ENCODE results near the gene TPD52L2.

TPD52L2 gene

DNA sequence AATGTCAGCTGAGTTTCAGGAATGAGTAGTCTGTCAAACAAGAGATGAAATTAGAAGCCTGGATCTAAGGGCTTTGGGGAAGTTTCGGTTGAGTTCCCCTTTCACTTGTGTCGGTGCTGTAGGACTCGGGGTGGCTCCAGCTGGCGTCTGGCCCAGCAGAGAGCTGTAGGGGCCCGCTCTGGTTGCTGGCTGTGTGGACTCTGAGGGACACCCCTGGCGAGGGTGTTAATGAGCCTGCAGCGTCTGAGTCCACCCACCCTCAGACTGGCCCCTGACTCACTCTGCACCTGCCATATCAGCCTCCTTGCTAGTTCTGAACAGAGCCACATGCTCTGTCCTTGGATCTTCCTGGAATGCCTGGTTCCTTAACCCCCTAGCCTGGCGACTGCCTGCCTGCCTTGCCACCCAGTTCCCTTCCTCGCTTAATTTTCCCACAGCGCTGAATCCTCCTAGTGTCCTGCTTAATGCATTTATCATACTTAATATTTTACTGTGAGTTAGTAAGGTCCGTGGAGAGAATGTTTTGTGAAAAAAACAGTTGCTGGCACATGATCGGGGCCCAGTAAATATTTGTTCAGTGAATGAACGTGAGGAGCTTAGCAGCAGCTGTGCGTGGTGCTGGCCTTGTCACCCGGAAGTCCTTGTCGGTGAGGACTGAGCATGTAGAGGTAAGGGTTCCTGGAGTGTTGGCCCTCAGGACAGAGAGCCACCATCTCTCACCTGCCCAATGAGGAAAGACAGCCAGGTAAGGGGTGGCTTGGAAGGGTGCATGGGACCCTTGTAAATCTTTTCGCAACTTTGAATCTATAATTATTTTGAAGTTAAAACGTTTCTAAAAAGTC is 31.4 kb downstream of the TPD52L2 start:
- H3K27ac ChIP-seq (ENCODE audit: low read depth, low read length) = peak overlapping the region; percentile 70
- no peaks in the 10 kb centered on the region for H3K9me3 ChIP-seq (ENCODE audit: control insufficient read depth in 1 of 2, low read length in 2 of 2)
- H3K4me1 ChIP-seq (ENCODE audit: control insufficient read depth in 1 of 2, insufficient read depth in 2 of 2, low read length in 2 of 2) = peaks cover 56 to 57% of the 10 kb centered on the region in 2 donors
- peaks cover 0 to 10% of the 10 kb centered on the region in 2 donors for H3K36me3 ChIP-seq (ENCODE audit: control insufficient read depth in 1 of 2, insufficient read depth in 2 of 2, low read length in 2 of 2)
- H3K27me3 ChIP-seq (ENCODE audit: control insufficient read depth in 1 of 2, insufficient read depth in 2 of 2, low read length in 2 of 2) = no peaks in the 10 kb centered on the region
- peak overlapping the region; percentile 67 to 73 for H3K4me3 ChIP-seq (ENCODE audit: low read depth in 1 of 2, low read length in 2 of 2)
- H3K9ac ChIP-seq (ENCODE audit: low read depth in 1 of 2, low read length in 2 of 2) = peak overlapping the region; percentile 71 to 74

DNA sequence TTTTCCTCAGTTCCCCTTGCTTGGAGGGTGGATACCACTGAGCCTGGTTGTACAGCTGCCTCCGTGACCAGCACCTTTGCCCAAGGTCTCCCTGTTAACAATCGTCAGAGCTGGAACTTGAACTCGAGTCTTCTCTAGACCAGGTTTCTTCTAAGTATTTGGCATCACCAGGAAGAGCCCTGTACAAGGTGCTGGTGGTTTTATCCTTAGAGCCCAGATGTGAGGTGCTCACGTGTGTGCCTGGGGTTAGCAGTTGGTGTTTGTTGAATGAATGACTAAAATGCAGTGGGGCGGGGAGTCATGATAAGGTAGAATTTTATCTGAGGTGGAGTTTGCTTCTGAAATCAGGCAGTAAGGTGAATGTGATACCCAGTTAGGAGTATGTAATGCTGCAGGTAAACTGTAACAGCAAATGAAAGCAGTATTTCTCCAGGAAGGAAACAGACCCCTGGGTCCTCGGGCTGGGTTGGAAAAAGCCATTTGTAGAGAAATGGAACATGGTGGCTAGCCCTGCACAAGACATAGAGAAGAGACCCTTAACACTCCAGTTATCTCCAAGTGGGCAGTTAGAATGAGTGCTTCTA is 33.0 kb downstream of the TPD52L2 start:
- no peaks in the 10 kb centered on the region for H3K9me3 ChIP-seq (ENCODE audit: control insufficient read depth in 1 of 2, low read length in 2 of 2)
- H3K27me3 ChIP-seq (ENCODE audit: control insufficient read depth in 1 of 2, insufficient read depth in 2 of 2, low read length in 2 of 2) = no peaks in the 10 kb centered on the region
- no peak overlapping the region for H3K27ac ChIP-seq (ENCODE audit: low read depth, low read length)
- peak overlapping the region in 1 of 2 donors; percentile 19 for H3K4me3 ChIP-seq (ENCODE audit: low read depth in 1 of 2, low read length in 2 of 2)
- H3K36me3 ChIP-seq (ENCODE audit: control insufficient read depth in 1 of 2, insufficient read depth in 2 of 2, low read length in 2 of 2) = peaks cover 0 to 11% of the 10 kb centered on the region in 2 donors
- peak overlapping the region in 1 of 2 donors; percentile 32 for H3K9ac ChIP-seq (ENCODE audit: low read depth in 1 of 2, low read length in 2 of 2)
- H3K4me1 ChIP-seq (ENCODE audit: control insufficient read depth in 1 of 2, insufficient read depth in 2 of 2, low read length in 2 of 2) = peaks cover 48 to 55% of the 10 kb centered on the region in 2 donors

DNA sequence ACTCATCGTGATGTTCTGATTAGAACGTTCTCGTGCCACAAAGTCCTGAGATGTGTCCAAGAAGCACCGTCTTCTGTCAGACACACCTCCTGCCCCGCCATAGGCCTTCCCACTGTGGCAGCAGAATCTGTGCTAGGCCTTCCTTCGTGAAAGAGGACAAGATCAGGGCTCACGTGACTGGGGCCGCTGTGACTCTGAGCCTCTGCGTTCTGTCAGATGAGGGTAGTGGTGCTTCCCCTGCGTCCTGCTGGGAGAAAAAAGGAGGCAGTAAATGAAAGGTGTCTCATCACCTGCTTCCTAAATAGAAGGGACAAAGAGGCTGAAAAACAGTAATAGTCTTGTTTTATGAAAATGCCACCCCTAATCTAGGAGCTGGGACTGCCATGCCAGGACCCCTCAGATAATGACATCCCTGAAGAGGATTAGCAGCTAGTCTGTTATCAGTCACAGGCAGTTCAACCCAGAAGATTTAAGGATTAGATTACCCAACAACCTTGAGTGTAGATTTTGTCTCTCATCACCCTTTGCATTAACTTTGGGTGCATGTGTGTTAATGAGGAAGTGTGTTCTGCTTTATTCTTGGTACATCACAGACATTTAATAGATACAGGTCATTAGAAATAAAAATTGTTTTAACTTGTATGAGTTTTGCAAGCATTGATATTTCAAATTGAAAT is 34.0 kb downstream of the TPD52L2 start:
- Histone ChIP-seq H3K4me3 (ENCODE audit: low read depth in 1 of 2, low read length in 2 of 2) (no peak overlapping the region), H3K36me3 (ENCODE audit: control insufficient read depth in 1 of 2, insufficient read depth in 2 of 2, low read length in 2 of 2) (peaks cover 0 to 11% of the 10 kb centered on the region in 2 donors), H3K27ac (ENCODE audit: low read depth, low read length) (no peak overlapping the region), H3K9ac (ENCODE audit: low read depth in 1 of 2, low read length in 2 of 2) (no peak overlapping the region), H3K4me1 (ENCODE audit: control insufficient read depth in 1 of 2, insufficient read depth in 2 of 2, low read length in 2 of 2) (peaks cover 49 to 51% of the 10 kb centered on the region in 2 donors), H3K9me3 (ENCODE audit: control insufficient read depth in 1 of 2, low read length in 2 of 2) (no peaks in the 10 kb centered on the region), H3K27me3 (ENCODE audit: control insufficient read depth in 1 of 2, insufficient read depth in 2 of 2, low read length in 2 of 2) (no peaks in the 10 kb centered on the region)

DNA sequence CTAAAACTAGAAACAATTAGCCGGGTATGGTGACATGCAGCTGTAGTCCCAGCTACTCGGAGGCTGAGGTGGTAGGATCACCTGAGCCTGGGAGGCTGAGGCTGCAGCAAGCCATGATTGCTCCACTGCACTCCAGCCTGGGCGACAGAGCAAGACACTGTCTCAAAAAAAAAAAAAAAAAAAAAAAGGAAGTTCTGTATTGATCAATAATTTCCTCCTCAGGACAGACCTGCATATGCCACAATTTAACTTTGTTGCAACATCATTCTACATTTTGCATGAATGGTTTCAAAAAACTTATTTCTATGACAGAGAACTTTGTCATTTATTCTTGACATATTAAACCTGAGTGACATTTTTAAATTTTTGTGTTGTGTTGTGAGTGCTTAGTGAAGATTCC is 35.3 kb downstream of the TPD52L2 start:
- Histone ChIP-seq H3K9me3 (ENCODE audit: control insufficient read depth in 1 of 2, low read length in 2 of 2) (no peaks in the 10 kb centered on the region), H3K27me3 (ENCODE audit: control insufficient read depth in 1 of 2, insufficient read depth in 2 of 2, low read length in 2 of 2) (no peaks in the 10 kb centered on the region), H3K36me3 (ENCODE audit: control insufficient read depth in 1 of 2, insufficient read depth in 2 of 2, low read length in 2 of 2) (peaks cover 0 to 11% of the 10 kb centered on the region in 2 donors), H3K4me1 (ENCODE audit: control insufficient read depth in 1 of 2, insufficient read depth in 2 of 2, low read length in 2 of 2) (peaks cover 50 to 53% of the 10 kb centered on the region in 2 donors), H3K4me3 (ENCODE audit: low read depth in 1 of 2, low read length in 2 of 2) (no peak overlapping the region), H3K27ac (ENCODE audit: low read depth, low read length) (no peak overlapping the region), H3K9ac (ENCODE audit: low read depth in 1 of 2, low read length in 2 of 2) (no peak overlapping the region)

DNA sequence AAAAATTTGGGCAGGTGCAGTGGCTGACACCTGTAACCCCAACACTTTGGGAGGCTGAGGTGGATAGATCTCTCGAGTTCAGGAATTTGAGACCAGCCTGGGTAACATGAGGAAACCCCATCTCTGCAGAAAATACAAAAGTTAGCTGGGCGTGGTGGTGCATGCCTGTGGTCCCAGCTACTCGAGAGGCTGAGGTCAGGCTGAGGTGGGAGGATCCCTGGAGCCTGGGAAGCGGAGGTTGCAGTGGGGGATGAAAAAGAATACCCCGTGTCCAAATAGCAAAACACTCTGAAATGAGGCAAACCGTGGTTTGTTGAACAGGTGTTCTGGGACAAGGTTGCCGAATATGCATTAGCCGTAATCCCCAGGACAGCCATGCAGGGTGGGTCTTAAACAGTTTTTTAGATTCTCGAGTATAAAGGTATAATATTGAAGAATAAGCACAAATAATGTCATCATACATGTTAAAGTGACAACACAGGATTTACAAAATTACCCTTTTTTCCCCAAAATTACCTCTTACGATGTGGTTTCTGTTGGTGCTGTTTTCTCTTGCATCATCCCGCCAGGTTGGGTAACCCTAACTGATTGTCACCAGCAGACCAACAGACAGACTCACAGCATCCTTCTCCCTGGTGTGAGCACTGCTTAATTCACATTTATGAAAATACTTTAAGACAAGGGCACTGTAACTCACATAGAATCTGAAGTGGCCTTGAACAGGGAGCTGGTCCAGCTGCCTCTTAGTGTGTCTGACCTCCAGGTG is 38.9 kb downstream of the TPD52L2 start:
- H3K9ac ChIP-seq (ENCODE audit: low read depth in 1 of 2, low read length in 2 of 2) = no peak overlapping the region

DNA sequence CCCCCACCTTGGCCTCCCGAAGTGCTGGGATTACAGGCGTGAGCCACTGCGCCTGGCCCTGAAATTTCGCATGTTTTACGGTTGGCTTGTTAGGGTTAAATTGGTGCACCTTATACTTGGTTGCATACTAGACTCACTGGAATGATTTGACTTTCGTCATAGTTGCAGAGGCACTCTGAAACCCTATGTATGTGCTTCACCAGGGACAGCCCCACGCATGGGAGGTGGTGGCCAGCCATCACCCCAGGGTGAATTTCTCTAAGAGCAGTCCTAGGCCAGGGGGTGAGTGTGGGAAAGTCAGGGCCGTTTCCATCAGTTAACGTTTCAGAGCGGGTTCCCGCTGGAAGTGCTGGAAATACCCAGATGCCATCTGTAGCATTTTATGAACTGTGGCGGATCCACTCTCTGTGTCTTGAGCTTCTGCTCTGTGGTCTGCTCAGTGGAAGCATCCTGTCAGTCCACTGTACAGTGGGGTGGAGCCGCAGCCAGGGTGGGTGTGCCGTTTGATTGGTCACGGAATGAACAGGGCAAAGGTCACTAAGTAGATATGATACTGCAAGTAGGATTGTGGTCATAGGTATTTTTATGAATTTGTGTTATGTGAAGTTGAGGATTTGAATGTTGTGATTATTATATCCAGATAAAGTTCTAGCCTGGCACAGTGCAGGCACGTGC is 43.1 kb downstream of the TPD52L2 start:
- Histone ChIP-seq H3K4me3 (ENCODE audit: low read depth in 1 of 2, low read length in 2 of 2) (no peak overlapping the region), H3K27ac (ENCODE audit: low read depth, low read length) (no peak overlapping the region), H3K36me3 (ENCODE audit: control insufficient read depth in 1 of 2, insufficient read depth in 2 of 2, low read length in 2 of 2) (no peaks in the 10 kb centered on the region), H3K9ac (ENCODE audit: low read depth in 1 of 2, low read length in 2 of 2) (no peak overlapping the region), H3K4me1 (ENCODE audit: control insufficient read depth in 1 of 2, insufficient read depth in 2 of 2, low read length in 2 of 2) (peaks cover 52 to 56% of the 10 kb centered on the region in 2 donors), H3K27me3 (ENCODE audit: control insufficient read depth in 1 of 2, insufficient read depth in 2 of 2, low read length in 2 of 2) (no peaks in the 10 kb centered on the region), H3K9me3 (ENCODE audit: control insufficient read depth in 1 of 2, low read length in 2 of 2) (no peaks in the 10 kb centered on the region)

More for the DNA sequence above, 38.9 kb downstream of the TPD52L2 start:
- no peaks in the 10 kb centered on the region for H3K27me3 ChIP-seq (ENCODE audit: control insufficient read depth in 1 of 2, insufficient read depth in 2 of 2, low read length in 2 of 2)
- peaks cover 42 to 48% of the 10 kb centered on the region in 2 donors for H3K4me1 ChIP-seq (ENCODE audit: control insufficient read depth in 1 of 2, insufficient read depth in 2 of 2, low read length in 2 of 2)
- peaks cover 0 to 6% of the 10 kb centered on the region in 2 donors for H3K36me3 ChIP-seq (ENCODE audit: control insufficient read depth in 1 of 2, insufficient read depth in 2 of 2, low read length in 2 of 2)
- no peak overlapping the region for H3K4me3 ChIP-seq (ENCODE audit: low read depth in 1 of 2, low read length in 2 of 2)
- H3K9me3 ChIP-seq (ENCODE audit: control insufficient read depth in 1 of 2, low read length in 2 of 2) = no peaks in the 10 kb centered on the region
- H3K27ac ChIP-seq (ENCODE audit: low read depth, low read length) = no peak overlapping the region

DNA sequence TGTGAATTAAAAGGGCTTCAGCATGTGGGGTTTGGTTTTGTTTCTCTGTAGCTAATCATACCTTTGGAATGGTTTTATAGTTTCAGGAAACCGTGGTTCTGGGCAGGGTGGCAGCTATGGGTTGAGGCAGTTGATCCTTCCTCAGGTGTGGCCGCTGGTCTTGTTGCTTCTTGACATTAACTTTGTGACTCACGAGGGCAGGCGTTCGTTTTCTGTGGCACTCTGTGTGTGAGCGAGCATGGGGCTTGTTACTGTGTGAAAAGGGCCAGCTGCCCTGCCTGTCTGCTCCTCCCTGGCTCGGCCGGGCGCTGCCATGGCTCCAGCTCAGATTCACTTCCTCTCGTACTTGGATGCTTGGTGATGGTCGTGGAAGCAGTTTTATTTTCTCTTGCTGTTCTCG is 46.1 kb downstream of the TPD52L2 start:
- H3K4me1 ChIP-seq (ENCODE audit: control insufficient read depth in 1 of 2, insufficient read depth in 2 of 2, low read length in 2 of 2) = peaks cover 44 to 47% of the 10 kb centered on the region in 2 donors
- H3K27ac ChIP-seq (ENCODE audit: low read depth, low read length) = peak overlapping the region; percentile 47
- H3K4me3 ChIP-seq (ENCODE audit: low read depth in 1 of 2, low read length in 2 of 2) = no peak overlapping the region
- H3K36me3 ChIP-seq (ENCODE audit: control insufficient read depth in 1 of 2, insufficient read depth in 2 of 2, low read length in 2 of 2) = peaks cover 5 to 13% of the 10 kb centered on the region in 2 donors
- H3K9me3 ChIP-seq (ENCODE audit: control insufficient read depth in 1 of 2, low read length in 2 of 2) = no peaks in the 10 kb centered on the region
- H3K27me3 ChIP-seq (ENCODE audit: control insufficient read depth in 1 of 2, insufficient read depth in 2 of 2, low read length in 2 of 2) = no peaks in the 10 kb centered on the region
- peak overlapping the region; percentile 24 to 25 for H3K9ac ChIP-seq (ENCODE audit: low read depth in 1 of 2, low read length in 2 of 2)

DNA sequence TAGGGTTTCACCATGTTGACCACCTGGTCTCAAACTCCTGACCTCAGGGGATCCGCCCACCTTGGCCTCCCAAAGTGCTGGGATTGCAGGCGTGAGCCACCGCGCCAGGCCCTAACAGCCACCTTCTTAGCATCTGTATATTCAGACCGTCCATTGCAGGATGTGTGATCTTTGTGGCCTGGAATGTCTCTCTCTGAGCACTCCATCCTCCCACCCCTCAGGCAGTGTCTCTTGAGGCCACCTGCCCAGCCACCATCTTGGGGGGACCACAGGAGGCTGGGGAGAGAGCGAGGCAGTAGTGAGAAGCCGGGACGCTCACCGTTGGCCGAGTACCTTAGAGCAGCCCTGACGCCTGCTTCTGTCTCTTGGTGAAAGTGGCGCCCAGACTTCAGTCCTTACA is 48.7 kb downstream of the TPD52L2 start:
- Histone ChIP-seq H3K27me3 (ENCODE audit: control insufficient read depth in 1 of 2, insufficient read depth in 2 of 2, low read length in 2 of 2) (no peaks in the 10 kb centered on the region), H3K27ac (ENCODE audit: low read depth, low read length) (no peak overlapping the region), H3K4me1 (ENCODE audit: control insufficient read depth in 1 of 2, insufficient read depth in 2 of 2, low read length in 2 of 2) (peaks cover 30 to 31% of the 10 kb centered on the region in 2 donors), H3K9ac (ENCODE audit: low read depth in 1 of 2, low read length in 2 of 2) (no peak overlapping the region), H3K4me3 (ENCODE audit: low read depth in 1 of 2, low read length in 2 of 2) (no peak overlapping the region), H3K36me3 (ENCODE audit: control insufficient read depth in 1 of 2, insufficient read depth in 2 of 2, low read length in 2 of 2) (peaks cover 5 to 20% of the 10 kb centered on the region in 2 donors), H3K9me3 (ENCODE audit: control insufficient read depth in 1 of 2, low read length in 2 of 2) (no peaks in the 10 kb centered on the region)

DNA sequence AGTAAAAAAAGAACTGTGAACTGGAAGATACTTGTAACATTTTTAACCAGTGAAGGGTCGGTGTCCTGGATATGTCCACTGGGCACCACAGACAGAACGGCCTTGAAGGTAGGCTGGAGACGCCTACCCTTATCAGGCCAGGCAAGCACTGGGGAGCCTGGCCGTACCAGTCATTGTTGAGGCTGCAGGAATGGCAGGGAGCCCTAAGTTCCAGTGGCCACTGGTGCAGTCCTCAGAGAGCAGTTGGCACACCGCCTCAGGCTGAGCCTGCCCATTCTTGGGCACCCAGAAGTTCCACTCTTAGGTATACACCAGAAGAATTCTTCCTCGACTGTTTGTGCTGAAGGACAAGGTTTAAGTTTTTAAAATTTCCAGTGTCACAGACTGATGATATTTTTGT is 50.4 kb downstream of the TPD52L2 start:
- Histone ChIP-seq H3K9ac (ENCODE audit: low read depth in 1 of 2, low read length in 2 of 2) (no peak overlapping the region), H3K36me3 (ENCODE audit: control insufficient read depth in 1 of 2, insufficient read depth in 2 of 2, low read length in 2 of 2) (peaks cover 9 to 27% of the 10 kb centered on the region in 2 donors), H3K9me3 (ENCODE audit: control insufficient read depth in 1 of 2, low read length in 2 of 2) (no peaks in the 10 kb centered on the region), H3K27ac (ENCODE audit: low read depth, low read length) (no peak overlapping the region), H3K4me1 (ENCODE audit: control insufficient read depth in 1 of 2, insufficient read depth in 2 of 2, low read length in 2 of 2) (peaks cover 23 to 27% of the 10 kb centered on the region in 2 donors), H3K4me3 (ENCODE audit: low read depth in 1 of 2, low read length in 2 of 2) (no peak overlapping the region), H3K27me3 (ENCODE audit: control insufficient read depth in 1 of 2, insufficient read depth in 2 of 2, low read length in 2 of 2) (no peaks in the 10 kb centered on the region)
